HG02884 (cell line): Measurements from ENCODE around the gene PDGFB.

ENCODE experiments used
- ATAC-seq: cut with Tn5 transposase; IDR thresholded peaks from one replicate; pipeline ENCODE4 v1.9.1; 2021; ENCODE audit warnings: mild to moderate bottlenecking, moderate library complexity; ENCODE audit not compliant: unreplicated experiment

The PDGFB gene

DNA sequence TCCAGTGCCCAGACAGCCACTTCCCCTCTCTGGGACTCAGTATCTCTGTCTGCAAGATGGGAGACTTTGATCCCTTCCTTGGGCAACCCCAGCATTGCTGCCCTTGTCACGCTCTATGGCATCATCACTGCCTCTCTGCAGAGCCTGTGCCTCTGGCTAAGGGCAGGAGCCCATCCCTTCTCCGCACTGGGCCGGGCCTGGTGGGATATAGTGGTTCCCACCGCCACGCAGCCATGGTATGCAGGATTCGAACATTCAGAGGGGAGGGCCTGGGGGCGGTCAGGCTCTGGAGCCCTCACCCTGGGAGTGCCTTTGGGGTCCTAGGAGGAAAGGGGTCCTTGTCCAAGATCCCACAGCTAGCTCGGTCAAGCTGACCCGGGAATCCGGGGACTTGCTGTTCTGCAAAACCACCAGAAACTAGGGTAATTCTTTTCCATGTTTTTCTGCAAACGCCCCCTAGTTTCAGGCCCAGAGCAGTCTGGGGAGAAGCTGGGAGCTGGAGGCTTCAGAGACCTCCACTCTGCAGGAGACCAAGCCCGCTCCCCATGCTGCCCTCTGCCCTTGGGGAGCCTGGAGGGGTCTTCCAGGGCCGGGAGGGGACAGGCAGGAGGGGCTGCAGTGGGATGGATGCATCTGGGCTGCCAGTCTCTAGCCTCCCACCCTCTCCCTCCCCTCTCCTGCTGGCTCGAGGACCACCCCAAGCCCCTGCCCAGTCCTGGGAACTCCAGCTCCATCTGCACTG is 67.9 kb downstream of the PDGFB start:
- no peak for ATAC-seq

DNA sequence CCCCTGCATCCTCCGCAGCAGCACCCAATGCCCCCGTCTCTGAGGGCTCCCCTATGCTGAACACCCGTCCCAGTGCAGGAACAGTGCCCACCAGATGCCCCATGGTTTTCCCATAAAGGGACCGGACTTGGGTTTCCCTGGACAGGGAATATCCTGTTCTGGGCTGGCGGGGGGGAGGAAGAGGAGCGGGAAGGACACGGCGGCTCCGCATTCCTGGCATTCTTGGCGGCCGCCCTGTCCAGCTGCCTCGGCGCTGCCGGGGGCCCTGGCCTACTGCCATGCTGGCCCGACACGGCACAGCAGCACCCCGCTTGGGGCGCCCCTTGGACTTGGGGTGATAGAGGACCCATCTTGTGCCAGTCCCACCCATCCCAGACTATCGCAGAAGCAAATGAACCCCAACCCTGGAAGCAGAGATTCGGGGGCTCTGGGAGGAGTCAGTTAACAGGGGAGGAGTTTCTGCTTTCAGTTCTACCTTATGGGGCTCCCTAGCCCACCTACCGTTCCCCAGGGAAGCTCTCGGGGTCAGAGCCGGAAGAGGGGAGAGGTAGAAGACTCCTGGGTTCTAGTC is 68.6 kb downstream of the PDGFB start:
- no peak for ATAC-seq

DNA sequence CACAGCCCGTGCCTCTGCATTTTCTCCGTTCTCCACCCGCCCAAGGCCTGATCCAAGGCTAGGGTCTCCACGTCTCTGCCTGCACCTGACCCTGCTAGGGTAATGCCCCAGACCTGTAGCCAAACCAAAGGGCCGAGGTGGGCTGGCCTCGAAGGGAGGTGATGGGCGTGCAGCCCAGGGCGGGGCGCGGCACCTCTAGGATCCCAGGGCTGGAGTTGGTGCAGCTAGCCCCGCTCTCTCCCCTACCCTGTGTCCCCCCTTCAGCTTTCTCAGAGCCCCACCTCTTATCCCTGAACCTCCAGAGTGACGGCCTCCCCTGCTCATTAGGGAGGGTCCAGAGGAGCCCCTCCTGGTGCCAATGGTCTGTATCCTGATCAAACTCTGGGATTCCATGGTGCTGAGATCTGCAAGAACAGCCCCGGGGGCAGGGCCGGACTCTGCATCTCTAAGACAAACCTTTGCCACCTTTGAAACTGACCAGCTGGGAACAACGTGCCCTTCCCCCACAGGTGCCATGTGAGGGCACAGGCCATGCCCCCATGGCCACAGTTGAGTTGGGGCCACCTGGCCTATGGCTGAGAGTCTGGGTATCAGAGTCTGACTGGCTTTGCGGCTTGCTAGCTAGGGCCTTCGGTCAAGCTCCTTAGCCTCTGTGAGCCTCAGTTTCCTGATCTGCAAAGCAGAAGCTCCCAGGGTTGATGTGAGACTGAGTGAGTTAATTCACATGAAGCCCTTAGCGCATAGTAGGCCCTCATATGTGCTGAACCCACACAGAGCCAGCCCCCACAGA is 69.2 kb downstream of the PDGFB start:
- no peak for ATAC-seq

DNA sequence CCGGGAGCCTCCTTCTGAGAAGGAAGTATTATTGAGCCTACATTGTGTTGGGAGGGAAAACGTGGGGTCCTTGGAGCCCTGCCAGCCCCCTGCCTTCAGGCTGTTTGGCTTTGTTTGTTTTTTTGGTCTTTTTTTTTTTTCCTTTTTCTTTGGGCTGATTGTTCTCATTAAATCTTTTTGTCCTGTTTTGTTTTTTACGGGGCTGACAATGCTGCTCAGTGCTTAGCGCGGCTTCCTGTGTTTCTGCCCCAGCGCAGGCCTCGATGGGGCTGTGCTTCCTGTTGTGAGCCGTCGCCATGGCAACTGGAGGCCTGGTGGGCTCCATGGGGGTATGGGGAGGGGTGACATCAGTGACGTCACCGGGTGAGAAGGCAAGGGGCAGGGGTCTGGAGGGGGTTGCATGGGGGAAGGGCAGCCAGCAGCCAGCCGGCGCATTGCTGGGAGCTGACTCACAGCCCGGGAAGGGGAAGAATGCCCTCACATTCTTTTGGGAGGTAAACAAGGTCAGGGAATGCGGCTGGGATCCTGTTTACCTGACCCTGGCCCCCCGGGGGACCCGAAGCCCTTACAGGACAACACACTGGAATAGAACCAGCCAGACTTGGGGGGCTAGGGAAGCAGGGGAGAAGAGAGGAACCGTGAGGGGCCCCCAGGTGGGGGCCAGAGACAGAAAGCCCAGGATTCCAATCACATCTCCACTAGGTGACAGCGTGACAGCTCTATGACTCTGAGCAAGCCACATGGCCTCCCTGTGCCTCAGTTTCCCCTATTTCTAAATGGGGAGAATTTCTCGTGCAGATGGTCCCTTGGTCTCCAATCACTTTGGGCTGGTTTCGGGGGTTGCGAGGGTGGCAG is 70.1 kb downstream of the PDGFB start:
- ATAC-seq: no peak

DNA sequence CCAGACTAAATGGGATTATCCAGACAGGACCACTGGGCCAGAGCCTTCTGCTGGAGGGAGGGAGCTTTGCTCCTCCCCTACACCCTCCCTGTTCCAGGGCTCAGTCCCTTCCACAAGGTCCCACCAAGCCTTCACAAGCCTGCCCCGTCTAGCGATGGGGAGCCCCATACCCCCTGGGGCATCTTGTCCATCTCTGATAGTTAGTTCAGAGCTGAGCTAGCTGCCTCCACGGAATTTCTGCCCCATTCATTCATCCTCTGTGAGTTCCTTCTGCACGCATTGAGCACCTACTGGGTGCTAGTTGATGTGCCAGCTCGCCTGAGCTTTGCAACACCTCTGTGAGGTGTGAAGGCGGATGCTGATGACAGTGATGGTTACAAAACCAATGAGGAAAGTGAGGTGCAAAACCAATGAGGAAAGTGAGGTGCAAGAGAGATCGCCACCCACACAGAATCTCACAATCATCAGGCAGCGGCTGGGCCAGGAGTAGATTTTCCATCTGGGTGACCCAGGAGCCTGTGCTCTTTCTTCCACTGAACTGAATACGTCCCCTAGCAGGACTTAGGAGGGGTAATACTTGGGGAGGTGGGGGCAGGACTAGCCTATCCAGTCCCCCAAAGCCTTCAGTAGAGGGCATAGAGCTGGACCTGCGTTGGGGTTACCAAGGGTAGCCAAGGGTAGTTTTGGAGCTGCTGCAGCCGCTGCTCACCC is 70.8 kb downstream of the PDGFB start:
- ATAC-seq: no peak
